Endodermal cell (in vitro differentiated cells): Measurements from ENCODE around the gene SBF2. TPM values are rescaled to one million over a fixed set of nuclear protein-coding genes. Genes with fewer than 3 reads are reported as not detected.
A peak's percentile ranks its signal among the peaks of the same experiment; 100 is the strongest.

ENCODE experiments used
- DNase-seq: peaks from one replicate; pipeline ENCODE4 v3.0.0-alpha.2; 2017
- H3K27ac ChIP-seq: 2 replicates; pipeline ENCODE4 v1.5.1; 2013; ENCODE audit warnings: mild to moderate bottlenecking, low read depth, low read length, moderate library complexity
- H3K27me3 ChIP-seq: 2 replicates; pipeline ENCODE4 v1.6.1; 2013; ENCODE audit warnings: mild to moderate bottlenecking, low read length, moderate library complexity; ENCODE audit not compliant: insufficient read depth, control insufficient read depth, poor library complexity, severe bottlenecking
- H3K36me3 ChIP-seq: 2 replicates; pipeline ENCODE4 v1.7.0; 2013; ENCODE audit warnings: mild to moderate bottlenecking, low read length, moderate library complexity; ENCODE audit not compliant: control insufficient read depth, insufficient read depth
- H3K4me1 ChIP-seq: one replicate; pipeline ENCODE4 v1.7.0; 2013; ENCODE audit warnings: low read length; ENCODE audit not compliant: control insufficient read depth, insufficient read depth
- H3K4me3 ChIP-seq: 2 replicates; pipeline ENCODE4 v1.5.1; 2013; ENCODE audit warnings: mild to moderate bottlenecking, low read length, moderate library complexity
- H3K9ac ChIP-seq: 2 replicates; pipeline ENCODE4 v1.6.1; 2013; ENCODE audit warnings: mild to moderate bottlenecking, low read length, moderate library complexity; ENCODE audit not compliant: poor library complexity, severe bottlenecking; ENCODE audit errors: extremely low read depth
- H3K9me3 ChIP-seq: 2 replicates; pipeline ENCODE4 v1.6.1; 2013; ENCODE audit warnings: mild to moderate bottlenecking, low read length, moderate library complexity; ENCODE audit not compliant: control insufficient read depth
- H3K27ac Mint-ChIP-seq: 2 replicates; pipeline ENCODE4 v1.8.0; 2020; ENCODE audit warnings: mixed read lengths
- H3K27me3 Mint-ChIP-seq: 2 replicates; pipeline ENCODE4 v1.8.0; 2021; ENCODE audit warnings: mild to moderate bottlenecking, mixed read lengths; ENCODE audit not compliant: insufficient read depth
- H3K36me3 Mint-ChIP-seq: 2 replicates; pipeline ENCODE4 v1.8.0; 2020; ENCODE audit warnings: low read depth, mixed read lengths
- H3K4me1 Mint-ChIP-seq: 2 replicates; pipeline ENCODE4 v1.8.0; 2020; ENCODE audit warnings: mixed read lengths
- H3K4me3 Mint-ChIP-seq: 2 replicates; pipeline ENCODE4 v1.8.0; 2020; ENCODE audit warnings: mild to moderate bottlenecking, moderate library complexity, mixed read lengths
- H3K9me3 Mint-ChIP-seq: 2 replicates; pipeline ENCODE4 v1.8.0; 2020; ENCODE audit warnings: mild to moderate bottlenecking, mixed read lengths
- WGBS, 2 experiments: methylation state at CpG; one replicate each; pipeline versions ENCODE4 v1.1.5 to v1.1.7; 2013; ENCODE audit warnings: missing lambda C conversion rate in 2 of 2, mixed read lengths in 1 of 2; ENCODE audit not compliant: insufficient coverage in 1 of 2, insufficient read length in 1 of 2; 5-methylcytosine and 5-hydroxymethylcytosine counted together
- total RNA-seq, 2 donors: library from RNA; stranded (reverse); fragmentation: NEBNext Ultra II Directional in 1 of 2; extraction: Animal tissue kit (Norgen Biotek cat#: 25700) in 1 of 2; gene quantifications; 2 replicates in 1 of 2; 3 replicates in 1 of 2; pipeline ENCODE4 v1.2.1, GENCODE V29; 2021
- TF ChIP-seq, protein P1 (sequence below): fragments of 200-600 bp; sonication (generic); conservative IDR thresholded peaks from 2 replicates; pipeline ENCODE4 v1.5.0; 2021; ENCODE audit warnings: antibody characterized with exemption, mild to moderate bottlenecking

The SBF2 gene
- total RNA-seq, 2 donors from 2014 or later = 27.1 to 32.5 TPM

DNA sequence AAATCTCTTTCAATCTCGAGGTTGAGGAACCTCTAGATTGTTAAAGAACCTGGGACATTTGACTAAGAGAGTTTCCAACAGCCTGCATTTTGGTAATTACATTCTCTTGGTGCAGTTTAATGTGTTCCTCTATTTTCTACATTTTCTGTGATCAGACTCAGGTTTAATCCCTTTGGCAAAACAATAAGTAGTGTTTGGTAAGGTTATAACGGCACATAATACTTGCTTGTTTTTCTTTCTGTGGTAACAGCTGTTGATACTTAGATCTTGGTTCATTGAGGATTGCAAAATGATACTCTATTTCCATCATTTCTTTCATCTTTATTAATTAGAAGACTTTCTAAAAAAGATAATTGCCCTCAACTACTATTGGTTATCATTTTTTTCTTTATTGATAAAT, 271.3 kb downstream of the SBF2 start:
- Histone ChIP-seq H3K9ac (no peak overlapping the region), H3K9me3 (no peaks in the 10 kb centered on the region), H3K4me1 (peaks cover 23% of the 10 kb centered on the region), H3K36me3 (no peaks in the 10 kb centered on the region), H3K27ac (no peak overlapping the region), H3K27me3 (no peaks in the 10 kb centered on the region), H3K4me3 (no peak overlapping the region)
- Mint-ChIP-seq H3K36me3 (peaks cover 2% of the 10 kb centered on the region), H3K9me3 (no peaks in the 10 kb centered on the region), H3K27ac (no peak overlapping the region), H3K27me3 (no peaks in the 10 kb centered on the region), H3K4me1 (peaks cover 32% of the 10 kb centered on the region), H3K4me3 (no peak overlapping the region)
- TF ChIP-seq, protein P1, sequence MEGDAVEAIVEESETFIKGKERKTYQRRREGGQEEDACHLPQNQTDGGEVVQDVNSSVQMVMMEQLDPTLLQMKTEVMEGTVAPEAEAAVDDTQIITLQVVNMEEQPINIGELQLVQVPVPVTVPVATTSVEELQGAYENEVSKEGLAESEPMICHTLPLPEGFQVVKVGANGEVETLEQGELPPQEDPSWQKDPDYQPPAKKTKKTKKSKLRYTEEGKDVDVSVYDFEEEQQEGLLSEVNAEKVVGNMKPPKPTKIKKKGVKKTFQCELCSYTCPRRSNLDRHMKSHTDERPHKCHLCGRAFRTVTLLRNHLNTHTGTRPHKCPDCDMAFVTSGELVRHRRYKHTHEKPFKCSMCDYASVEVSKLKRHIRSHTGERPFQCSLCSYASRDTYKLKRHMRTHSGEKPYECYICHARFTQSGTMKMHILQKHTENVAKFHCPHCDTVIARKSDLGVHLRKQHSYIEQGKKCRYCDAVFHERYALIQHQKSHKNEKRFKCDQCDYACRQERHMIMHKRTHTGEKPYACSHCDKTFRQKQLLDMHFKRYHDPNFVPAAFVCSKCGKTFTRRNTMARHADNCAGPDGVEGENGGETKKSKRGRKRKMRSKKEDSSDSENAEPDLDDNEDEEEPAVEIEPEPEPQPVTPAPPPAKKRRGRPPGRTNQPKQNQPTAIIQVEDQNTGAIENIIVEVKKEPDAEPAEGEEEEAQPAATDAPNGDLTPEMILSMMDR = no peak
- DNase-seq = no peak
- WGBS, 2 experiments = 100% methylated on average over 1 to 2 of the region's 2 CpGs

DNA sequence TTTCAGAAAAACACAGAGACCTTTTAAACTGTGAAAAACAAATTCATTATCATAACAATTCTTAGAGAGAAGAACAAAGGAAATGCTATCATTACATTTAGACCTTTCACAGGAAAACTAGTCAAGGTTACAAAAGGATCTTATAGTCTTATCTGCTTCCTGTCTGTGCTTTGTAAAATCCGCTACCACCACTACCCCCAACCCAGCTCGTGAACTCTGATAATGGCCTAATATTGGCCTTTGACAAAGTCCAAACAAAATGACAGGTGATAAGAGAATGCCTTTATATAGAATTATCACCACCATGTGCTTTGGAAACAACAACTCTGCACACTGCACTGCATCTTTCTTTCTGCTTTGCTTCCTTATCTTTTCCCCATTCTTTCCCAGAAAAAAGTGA, 272.5 kb downstream of the SBF2 start:
- peak overlapping the region; percentile 56 for H3K4me3 ChIP-seq
- peaks cover 23% of the 10 kb centered on the region for H3K4me1 ChIP-seq
- no peaks in the 10 kb centered on the region for H3K9me3 ChIP-seq
- Mint-ChIP-seq H3K27ac (peak overlapping the region; percentile 89), H3K4me1 (peaks cover 32% of the 10 kb centered on the region), H3K9me3 (no peaks in the 10 kb centered on the region), H3K4me3 (peak overlapping the region; percentile 7), H3K27me3 (no peaks in the 10 kb centered on the region), H3K36me3 (no peaks in the 10 kb centered on the region)
- no peak overlapping the region for H3K27ac ChIP-seq
- DNase-seq = no peak
- no peaks in the 10 kb centered on the region for H3K36me3 ChIP-seq
- WGBS, 2 experiments = 20 to 60% methylated on average over 1 to 2 of the region's 2 CpGs
- no peak overlapping the region for H3K9ac ChIP-seq
- TF ChIP-seq, protein P1 = no peak
- no peaks in the 10 kb centered on the region for H3K27me3 ChIP-seq

DNA sequence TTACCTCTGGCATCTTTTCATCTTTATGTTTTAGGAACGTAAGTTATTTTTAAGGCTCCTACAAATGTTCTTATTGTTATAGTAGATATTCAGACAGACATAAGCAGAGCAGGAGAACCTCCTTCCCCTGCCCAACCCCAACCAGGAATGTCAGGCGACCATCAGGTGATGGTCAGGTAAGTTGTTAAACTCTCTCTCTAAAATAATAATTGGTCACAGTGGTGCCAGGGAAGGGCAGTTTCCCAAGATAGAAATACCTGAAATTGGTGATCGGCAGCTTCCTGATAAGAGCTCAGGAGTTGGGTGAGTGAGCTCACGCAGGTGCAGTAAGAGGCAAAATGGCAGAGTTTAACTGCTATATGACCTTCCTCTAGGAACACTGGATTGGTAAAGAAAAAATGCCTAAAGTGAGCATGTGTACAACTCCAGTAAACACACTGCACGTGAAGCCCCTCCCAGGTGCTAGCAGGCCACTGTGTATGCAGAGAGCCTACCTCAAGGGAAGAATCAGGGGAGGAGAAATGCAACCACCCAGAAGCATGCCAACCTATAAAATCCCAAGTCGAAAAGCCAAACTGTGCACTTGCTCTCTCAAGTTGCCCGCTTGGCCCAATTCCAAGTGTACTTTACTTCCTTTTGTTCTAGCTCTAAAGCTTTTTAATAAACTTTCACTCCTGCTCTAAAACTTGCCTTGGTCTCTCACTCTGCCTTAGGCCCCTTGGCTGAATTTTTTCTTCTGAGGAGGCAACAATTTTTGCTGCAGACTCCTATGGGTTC, 273.9 kb downstream of the SBF2 start:
- no peak overlapping the region for H3K27ac Mint-ChIP-seq
- H3K9me3 ChIP-seq = no peaks in the 10 kb centered on the region
- no peak overlapping the region for H3K4me3 Mint-ChIP-seq
- H3K4me3 ChIP-seq = no peak overlapping the region
- peaks cover 23% of the 10 kb centered on the region for H3K4me1 ChIP-seq
- no peaks in the 10 kb centered on the region for H3K27me3 ChIP-seq
- peaks cover 4% of the 10 kb centered on the region for H3K36me3 ChIP-seq
- H3K27me3 Mint-ChIP-seq = no peaks in the 10 kb centered on the region
- no peak overlapping the region for H3K27ac ChIP-seq
- no peak for DNase-seq
- peaks cover 32% of the 10 kb centered on the region for H3K4me1 Mint-ChIP-seq
- H3K9me3 Mint-ChIP-seq = no peaks in the 10 kb centered on the region
- no peak overlapping the region for H3K9ac ChIP-seq
- 92 to 93% methylated on average over 5 to 7 of the region's 7 CpGs for WGBS, 2 experiments
- TF ChIP-seq, protein P1 = no peak
- no peaks in the 10 kb centered on the region for H3K36me3 Mint-ChIP-seq
